ENCODE measurements around the gene KDM2B. TPM values are rescaled to one million over a fixed set of nuclear protein-coding genes. Genes with fewer than 3 reads are reported as not detected.

The KDM2B gene
- 63.7 TPM for polyA plus RNA-seq (2013, experiment 1 of 2)
- polyA plus RNA-seq (2013, experiment 2 of 2) = 67.7 TPM

GRCh38 chr12:121580959-121581685 lies at the start of gene KDM2B:
Gene KDM2B (minus strand): TSS chr12:121581023. CDS start chr12:121580911, 112 bp downstream.
- H2BK5ac ChIP-seq (ENCODE audit: low read length) = peak within 1 kb of the TSS; percentile 72
- no peaks in the 10 kb centered on the region for H3K9me3 ChIP-seq (replicated peaks in 1 of 2; ENCODE audit: control insufficient read depth in 2 of 2, insufficient read depth in 1 of 2, low read depth in 1 of 2, low read length in 2 of 2)
- peak within 1 kb of the TSS; percentile 99 for H3K27ac ChIP-seq (replicated peaks; ENCODE audit: low read length)
- no peak within 1 kb of the TSS for H4K8ac ChIP-seq (ENCODE audit: low read depth, low read length)
- no peak within 1 kb of the TSS for H3K23ac ChIP-seq (ENCODE audit: low read depth, low read length, poor library complexity)
- no peak within 1 kb of the TSS for H3K4ac ChIP-seq (ENCODE audit: low read length)
- H3K4me3 ChIP-seq (ENCODE audit: low read length in 2 of 2) = peak within 1 kb of the TSS; percentile 71 to 86
- H3K9ac ChIP-seq (ENCODE audit: low read depth, low read length, poor library complexity) = peak within 1 kb of the TSS; percentile 87
- no peaks in the 10 kb centered on the region for H3K27me3 ChIP-seq (ENCODE audit: control insufficient read depth in 3 of 3, insufficient read depth in 3 of 3, low read depth in 1 of 3, low read length in 3 of 3)
- DNase-seq (ENCODE audit: low spot score) = peak; percentile 54
- peak within 1 kb of the TSS; percentile 20 for H2BK120ac ChIP-seq (ENCODE audit: low read depth, low read length)
- H2BK15ac ChIP-seq (ENCODE audit: low read length) = peak within 1 kb of the TSS; percentile 53
- peak within 1 kb of the TSS; percentile 50 for H2AFZ ChIP-seq (ENCODE audit: low read length)
- H3K14ac ChIP-seq (ENCODE audit: low read length) = no peak within 1 kb of the TSS
- peaks cover 9 to 27% of the 10 kb centered on the region in 2 donors for H3K4me1 ChIP-seq (ENCODE audit: control insufficient read depth in 2 of 2, insufficient read depth in 1 of 2, low read depth in 1 of 2, low read length in 2 of 2)
- H3K18ac ChIP-seq (ENCODE audit: low read length) = peak within 1 kb of the TSS; percentile 97
- H3K36me3 ChIP-seq (replicated peaks in 1 of 2; ENCODE audit: control insufficient read depth in 2 of 2, insufficient read depth in 2 of 2, low read length in 2 of 2) = peaks cover 2 to 4% of the 10 kb centered on the region in 2 donors
- no CpG with 5 or more reads among the region's 23 CpGs for WGBS, 2 donors (ENCODE audit: extremely low coverage in 2 of 2, insufficient read length in 2 of 2, insufficient replicate concordance in 1 of 2)
- H2AK5ac ChIP-seq (ENCODE audit: low read depth, low read length) = peak within 1 kb of the TSS; percentile 17
- H3K79me1 ChIP-seq (ENCODE audit: low read depth, low read length) = peaks cover 1% of the 10 kb centered on the region
- no peak within 1 kb of the TSS for H4K91ac ChIP-seq (ENCODE audit: low read depth, low read length, poor library complexity)
- H3K4me2 ChIP-seq (ENCODE audit: insufficient read depth, low read length, poor library complexity, severe bottlenecking) = peak within 1 kb of the TSS; percentile 82
- no peak within 1 kb of the TSS for H2BK12ac ChIP-seq (ENCODE audit: low read length)

GRCh38 chr12:121628536-121628935 lies 47.7 kb upstream of the KDM2B start:
- peaks cover 14 to 34% of the 10 kb centered on the region in 2 donors for H3K4me1 ChIP-seq (ENCODE audit: control insufficient read depth in 2 of 2, insufficient read depth in 1 of 2, low read depth in 1 of 2, low read length in 2 of 2)
- H2BK5ac ChIP-seq (ENCODE audit: low read length) = no peak overlapping the region
- H3K36me3 ChIP-seq (replicated peaks in 1 of 2; ENCODE audit: control insufficient read depth in 2 of 2, insufficient read depth in 2 of 2, low read length in 2 of 2) = peaks cover 0 to 18% of the 10 kb centered on the region in 2 donors
- H2BK15ac ChIP-seq (ENCODE audit: low read length) = no peak overlapping the region
- H3K27me3 ChIP-seq (ENCODE audit: control insufficient read depth in 3 of 3, insufficient read depth in 3 of 3, low read depth in 1 of 3, low read length in 3 of 3) = no peaks in the 10 kb centered on the region
- no peak overlapping the region for H2AFZ ChIP-seq (ENCODE audit: low read length)
- no peaks in the 10 kb centered on the region for H3K9me3 ChIP-seq (replicated peaks in 1 of 2; ENCODE audit: control insufficient read depth in 2 of 2, insufficient read depth in 1 of 2, low read depth in 1 of 2, low read length in 2 of 2)
- no peak overlapping the region for H4K8ac ChIP-seq (ENCODE audit: low read depth, low read length)
- H3K4ac ChIP-seq (ENCODE audit: low read length) = no peak overlapping the region
- H2BK12ac ChIP-seq (ENCODE audit: low read length) = no peak overlapping the region
- no peak overlapping the region for H3K14ac ChIP-seq (ENCODE audit: low read length)
- no peak overlapping the region for H3K9ac ChIP-seq (ENCODE audit: low read depth, low read length, poor library complexity)
- no peak overlapping the region for H3K4me2 ChIP-seq (ENCODE audit: insufficient read depth, low read length, poor library complexity, severe bottlenecking)
- no peak overlapping the region for H3K27ac ChIP-seq (replicated peaks; ENCODE audit: low read length)
- no peak for DNase-seq (ENCODE audit: low spot score)
- no peak overlapping the region for H3K23ac ChIP-seq (ENCODE audit: low read depth, low read length, poor library complexity)
- H4K91ac ChIP-seq (ENCODE audit: low read depth, low read length, poor library complexity) = no peak overlapping the region
- H3K18ac ChIP-seq (ENCODE audit: low read length) = no peak overlapping the region
- no peak overlapping the region for H2AK5ac ChIP-seq (ENCODE audit: low read depth, low read length)
- no CpG with 5 or more reads among the region's 5 CpGs for WGBS, 2 donors (ENCODE audit: extremely low coverage in 2 of 2, insufficient read length in 2 of 2, insufficient replicate concordance in 1 of 2)
- H3K79me1 ChIP-seq (ENCODE audit: low read depth, low read length) = peaks cover 4% of the 10 kb centered on the region
- H3K4me3 ChIP-seq (ENCODE audit: low read length in 2 of 2) = peak overlapping the region in 1 of 2 donors; percentile 85
- H2BK120ac ChIP-seq (ENCODE audit: low read depth, low read length) = no peak overlapping the region

GRCh38 chr12:121628037-121628436 lies 47.2 kb upstream of the KDM2B start:
- H3K27ac ChIP-seq (replicated peaks; ENCODE audit: low read length) = no peak overlapping the region
- no peak overlapping the region for H2BK12ac ChIP-seq (ENCODE audit: low read length)
- H2BK120ac ChIP-seq (ENCODE audit: low read depth, low read length) = no peak overlapping the region
- peak overlapping the region; percentile 67 for H3K9ac ChIP-seq (ENCODE audit: low read depth, low read length, poor library complexity)
- H3K18ac ChIP-seq (ENCODE audit: low read length) = no peak overlapping the region
- no peak for DNase-seq (ENCODE audit: low spot score)
- H3K4ac ChIP-seq (ENCODE audit: low read length) = no peak overlapping the region
- H2BK15ac ChIP-seq (ENCODE audit: low read length) = no peak overlapping the region
- no peak overlapping the region for H3K14ac ChIP-seq (ENCODE audit: low read length)
- H3K9me3 ChIP-seq (replicated peaks in 1 of 2; ENCODE audit: control insufficient read depth in 2 of 2, insufficient read depth in 1 of 2, low read depth in 1 of 2, low read length in 2 of 2) = no peaks in the 10 kb centered on the region
- peaks cover 4% of the 10 kb centered on the region for H3K79me1 ChIP-seq (ENCODE audit: low read depth, low read length)
- H3K4me3 ChIP-seq (ENCODE audit: low read length in 2 of 2) = peak overlapping the region in 1 of 2 donors; percentile 85
- peaks cover 14 to 31% of the 10 kb centered on the region in 2 donors for H3K4me1 ChIP-seq (ENCODE audit: control insufficient read depth in 2 of 2, insufficient read depth in 1 of 2, low read depth in 1 of 2, low read length in 2 of 2)
- no peak overlapping the region for H3K23ac ChIP-seq (ENCODE audit: low read depth, low read length, poor library complexity)
- H2BK5ac ChIP-seq (ENCODE audit: low read length) = no peak overlapping the region
- H3K27me3 ChIP-seq (ENCODE audit: control insufficient read depth in 3 of 3, insufficient read depth in 3 of 3, low read depth in 1 of 3, low read length in 3 of 3) = no peaks in the 10 kb centered on the region
- H2AFZ ChIP-seq (ENCODE audit: low read length) = peak overlapping the region; percentile 96
- no peak overlapping the region for H4K8ac ChIP-seq (ENCODE audit: low read depth, low read length)
- H4K91ac ChIP-seq (ENCODE audit: low read depth, low read length, poor library complexity) = no peak overlapping the region
- peaks cover 0 to 18% of the 10 kb centered on the region in 2 donors for H3K36me3 ChIP-seq (replicated peaks in 1 of 2; ENCODE audit: control insufficient read depth in 2 of 2, insufficient read depth in 2 of 2, low read length in 2 of 2)
- H3K4me2 ChIP-seq (ENCODE audit: insufficient read depth, low read length, poor library complexity, severe bottlenecking) = peak overlapping the region; percentile 51
- no peak overlapping the region for H2AK5ac ChIP-seq (ENCODE audit: low read depth, low read length)
- WGBS, 2 donors (ENCODE audit: extremely low coverage in 2 of 2, insufficient read length in 2 of 2, insufficient replicate concordance in 1 of 2) = no CpG with 5 or more reads among the region's 8 CpGs

- Histone ChIP-seq H3K23ac (ENCODE audit: low read depth, low read length, poor library complexity) (peak overlapping the region; percentile 62), H3K4ac (ENCODE audit: low read length) (no peak overlapping the region), H3K4me1 (ENCODE audit: control insufficient read depth in 2 of 2, insufficient read depth in 1 of 2, low read depth in 1 of 2, low read length in 2 of 2) (peaks cover 14 to 26% of the 10 kb centered on the region in 2 donors), H2BK5ac (ENCODE audit: low read length) (peak overlapping the region; percentile 91), H2BK15ac (ENCODE audit: low read length) (peak overlapping the region; percentile 70), H3K36me3 (replicated peaks in 1 of 2; ENCODE audit: control insufficient read depth in 2 of 2, insufficient read depth in 2 of 2, low read length in 2 of 2) (peaks cover 0 to 14% of the 10 kb centered on the region in 2 donors), H4K8ac (ENCODE audit: low read depth, low read length) (no peak overlapping the region), H3K79me1 (ENCODE audit: low read depth, low read length) (peaks cover 2% of the 10 kb centered on the region), H2AFZ (ENCODE audit: low read length) (peak overlapping the region; percentile 96), H3K9me3 (replicated peaks in 1 of 2; ENCODE audit: control insufficient read depth in 2 of 2, insufficient read depth in 1 of 2, low read depth in 1 of 2, low read length in 2 of 2) (no peaks in the 10 kb centered on the region), H3K18ac (ENCODE audit: low read length) (peak overlapping the region; percentile 79), H2BK120ac (ENCODE audit: low read depth, low read length) (peak overlapping the region; percentile 58), H3K27me3 (ENCODE audit: control insufficient read depth in 3 of 3, insufficient read depth in 3 of 3, low read depth in 1 of 3, low read length in 3 of 3) (no peaks in the 10 kb centered on the region), H3K4me3 (ENCODE audit: low read length in 2 of 2) (peak overlapping the region; percentile 85 to 97), H2AK5ac (ENCODE audit: low read depth, low read length) (peak overlapping the region; percentile 47), H4K91ac (ENCODE audit: low read depth, low read length, poor library complexity) (no peak overlapping the region), H3K14ac (ENCODE audit: low read length) (peak overlapping the region; percentile 26), H3K27ac (replicated peaks; ENCODE audit: low read length) (peak overlapping the region; percentile 77), H2BK12ac (ENCODE audit: low read length) (no peak overlapping the region), H3K4me2 (ENCODE audit: insufficient read depth, low read length, poor library complexity, severe bottlenecking) (peak overlapping the region; percentile 97), H3K9ac (ENCODE audit: low read depth, low read length, poor library complexity) (peak overlapping the region; percentile 89)
- no CpG with 5 or more reads among the region's 53 CpGs for WGBS, 2 donors (ENCODE audit: extremely low coverage in 2 of 2, insufficient read length in 2 of 2, insufficient replicate concordance in 1 of 2)
- DNase-seq (ENCODE audit: low spot score) = peak; percentile 48
Observed at GRCh38 chr12:121626853-121627640, 46.2 kb upstream of the KDM2B start.

Data from neuronal stem cell (in vitro differentiated cells).